22Rv1 (cell line): ENCODE measurements around the gene ASH1L.

ENCODE experiments used
- ZFX ChIP-seq: fragments of 450-650 bp; IDR thresholded peaks from 2 replicates; pipeline ENCODE4 v1.6.1; 2017; ENCODE audit warnings: antibody characterized with exemption, borderline replicate concordance
- TF ChIP-seq, protein P1 (sequence below): fragments of 450-650 bp; IDR thresholded peaks from 2 replicates; pipeline ENCODE4 v1.5.1; 2017; ENCODE audit warnings: mild to moderate bottlenecking

DNA sequence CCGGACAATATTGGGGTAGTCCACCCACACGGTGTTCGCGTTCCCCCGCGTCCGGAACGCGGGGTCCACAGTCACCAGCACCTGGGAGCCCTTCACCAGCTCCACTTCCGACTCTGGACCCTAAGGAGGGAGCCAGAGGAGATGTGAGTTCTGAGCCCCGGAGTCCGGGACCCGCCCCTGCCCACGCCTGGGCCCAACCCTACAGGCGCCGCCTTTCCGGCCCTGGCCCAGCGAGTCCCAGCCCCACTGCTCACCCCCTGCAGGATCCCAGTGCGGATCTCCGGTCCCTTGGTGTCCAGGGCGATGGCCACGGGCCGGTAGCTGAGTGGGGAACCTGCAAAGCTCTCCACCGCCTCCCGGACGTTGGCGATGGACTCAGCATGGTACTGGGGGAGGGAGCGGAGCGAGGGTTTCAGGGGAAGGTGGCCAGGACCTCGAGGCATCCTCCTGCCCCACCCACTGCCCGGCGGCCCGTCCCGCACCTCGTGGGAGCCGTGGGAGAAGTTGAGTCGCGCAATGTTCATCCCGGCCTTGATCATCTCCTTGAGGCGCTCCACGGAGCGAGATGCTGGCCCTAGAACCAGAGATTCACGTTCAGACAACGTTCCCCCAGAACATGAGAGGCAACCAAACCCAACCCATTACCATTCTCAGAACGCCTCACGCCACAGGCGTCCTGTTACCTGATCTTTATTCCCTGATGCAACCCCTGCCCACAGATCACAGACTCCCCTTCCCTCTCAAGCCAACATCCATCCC, 267.2 kb downstream of the ASH1L start:
- TF ChIP-seq, protein P1, sequence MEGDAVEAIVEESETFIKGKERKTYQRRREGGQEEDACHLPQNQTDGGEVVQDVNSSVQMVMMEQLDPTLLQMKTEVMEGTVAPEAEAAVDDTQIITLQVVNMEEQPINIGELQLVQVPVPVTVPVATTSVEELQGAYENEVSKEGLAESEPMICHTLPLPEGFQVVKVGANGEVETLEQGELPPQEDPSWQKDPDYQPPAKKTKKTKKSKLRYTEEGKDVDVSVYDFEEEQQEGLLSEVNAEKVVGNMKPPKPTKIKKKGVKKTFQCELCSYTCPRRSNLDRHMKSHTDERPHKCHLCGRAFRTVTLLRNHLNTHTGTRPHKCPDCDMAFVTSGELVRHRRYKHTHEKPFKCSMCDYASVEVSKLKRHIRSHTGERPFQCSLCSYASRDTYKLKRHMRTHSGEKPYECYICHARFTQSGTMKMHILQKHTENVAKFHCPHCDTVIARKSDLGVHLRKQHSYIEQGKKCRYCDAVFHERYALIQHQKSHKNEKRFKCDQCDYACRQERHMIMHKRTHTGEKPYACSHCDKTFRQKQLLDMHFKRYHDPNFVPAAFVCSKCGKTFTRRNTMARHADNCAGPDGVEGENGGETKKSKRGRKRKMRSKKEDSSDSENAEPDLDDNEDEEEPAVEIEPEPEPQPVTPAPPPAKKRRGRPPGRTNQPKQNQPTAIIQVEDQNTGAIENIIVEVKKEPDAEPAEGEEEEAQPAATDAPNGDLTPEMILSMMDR = no peak
- TF ChIP-seq ZFX = no peak
